ENCODE data around the gene NSUN6.

GRCh38 chr10:18620856-18621255, 30.5 kb downstream of the NSUN6 start:
- TF ChIP-seq, protein P1, sequence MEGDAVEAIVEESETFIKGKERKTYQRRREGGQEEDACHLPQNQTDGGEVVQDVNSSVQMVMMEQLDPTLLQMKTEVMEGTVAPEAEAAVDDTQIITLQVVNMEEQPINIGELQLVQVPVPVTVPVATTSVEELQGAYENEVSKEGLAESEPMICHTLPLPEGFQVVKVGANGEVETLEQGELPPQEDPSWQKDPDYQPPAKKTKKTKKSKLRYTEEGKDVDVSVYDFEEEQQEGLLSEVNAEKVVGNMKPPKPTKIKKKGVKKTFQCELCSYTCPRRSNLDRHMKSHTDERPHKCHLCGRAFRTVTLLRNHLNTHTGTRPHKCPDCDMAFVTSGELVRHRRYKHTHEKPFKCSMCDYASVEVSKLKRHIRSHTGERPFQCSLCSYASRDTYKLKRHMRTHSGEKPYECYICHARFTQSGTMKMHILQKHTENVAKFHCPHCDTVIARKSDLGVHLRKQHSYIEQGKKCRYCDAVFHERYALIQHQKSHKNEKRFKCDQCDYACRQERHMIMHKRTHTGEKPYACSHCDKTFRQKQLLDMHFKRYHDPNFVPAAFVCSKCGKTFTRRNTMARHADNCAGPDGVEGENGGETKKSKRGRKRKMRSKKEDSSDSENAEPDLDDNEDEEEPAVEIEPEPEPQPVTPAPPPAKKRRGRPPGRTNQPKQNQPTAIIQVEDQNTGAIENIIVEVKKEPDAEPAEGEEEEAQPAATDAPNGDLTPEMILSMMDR (IDR thresholded peaks at IDR 0.05) = no peak
- no peak for TF ChIP-seq POLR2A (IDR thresholded peaks at IDR 0.05)

Data from thyroid gland (tissue), 4 donors.